ENCODE measurements around the gene TMSB15B. TPM values are rescaled to one million over a fixed set of nuclear protein-coding genes. Genes with fewer than 3 reads are reported as not detected.
"Not testable (repeated sequence)": the region's sequence is repeated elsewhere in the genome, so short reads cannot be mapped to it uniquely, and the experiment has no call there.

TMSB15B gene
- total RNA-seq, 8 experiments from 2014 or later: 0.25 to 84.6 (median 18.3) TPM

GRCh38 chrX:103949506-103949905, 12.9 kb upstream of the TMSB15B start:
- no peak overlapping the region for H3K27ac ChIP-seq
- 0 to 80% (median 38%) methylated on average over 1 of the region's 1 CpG; no CpG with 5 or more reads in 6 of the 10 experiments for WGBS, 10 experiments
- H3K4me3 ChIP-seq: no peak overlapping the region
- no peak for ATAC-seq (replicated peaks in 6 of 8)
- in situ Hi-C loops (cut with MboI; ENCODE audit: low pct_unique_long_range_greater_than_20kb in 2 of 9, low sequenced_read_pairs in 9 of 9, unreplicated experiment in 9 of 9): loop anchor here in 2 of 9 experiments (25.0 kb wide), 2 partner anchors 88 to 112 kb away; partner anchors contain the start of genes H2BW2 (in 1 of the 2) and RAB9B (in 1 of the 2)
- no peaks in the 10 kb centered on the region for H3K4me1 ChIP-seq (replicated peaks in 1 of 2)

- 45% methylated on average over 2 of the region's 4 CpGs; no CpG with 5 or more reads in 9 of the 10 experiments for WGBS, 10 experiments
- no peak for ATAC-seq (replicated peaks in 6 of 8)
- in situ Hi-C loops (cut with MboI; ENCODE audit: low pct_unique_long_range_greater_than_20kb in 2 of 9, low sequenced_read_pairs in 9 of 9, unreplicated experiment in 9 of 9): no loop called here
- Histone ChIP-seq H3K4me1 (replicated peaks in 1 of 2) (no peaks in the 10 kb centered on the region), H3K27ac (no peak overlapping the region), H3K4me3 (no peak overlapping the region)
Measured at GRCh38 chrX:103953353-103953752, 9.1 kb upstream of the TMSB15B start.

DNA sequence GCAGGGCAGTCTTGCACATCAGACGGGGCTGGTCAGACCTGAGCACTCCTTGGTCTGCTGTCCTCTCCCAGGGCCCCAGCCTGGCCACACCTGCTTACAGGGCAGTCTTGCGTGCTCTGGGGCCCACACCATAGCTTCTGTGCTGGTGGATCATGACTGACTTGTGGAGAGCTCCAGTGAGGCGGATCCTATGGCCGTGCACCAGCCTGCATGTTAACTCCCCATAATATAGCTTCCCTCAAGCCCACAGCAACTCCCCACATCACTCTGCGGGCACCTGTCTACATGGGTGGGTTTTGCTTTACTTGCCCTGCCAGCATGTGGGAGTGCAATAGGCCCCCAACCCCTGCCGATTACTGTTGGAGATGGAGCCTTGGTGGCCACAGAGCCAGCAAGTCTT, 8.2 kb upstream of the TMSB15B start:
- ATAC-seq (replicated peaks in 6 of 8): no peak
- Histone ChIP-seq H3K4me1 (replicated peaks in 1 of 2) (no peaks in the 10 kb centered on the region), H3K4me3 (no peak overlapping the region), H3K27ac (no peak overlapping the region)
- in situ Hi-C loops (cut with MboI; ENCODE audit: low pct_unique_long_range_greater_than_20kb in 2 of 9, low sequenced_read_pairs in 9 of 9, unreplicated experiment in 9 of 9): no loop called here
- WGBS, 10 experiments: 76% methylated on average over 4 of the region's 6 CpGs; no CpG with 5 or more reads in 9 of the 10 experiments

DNA sequence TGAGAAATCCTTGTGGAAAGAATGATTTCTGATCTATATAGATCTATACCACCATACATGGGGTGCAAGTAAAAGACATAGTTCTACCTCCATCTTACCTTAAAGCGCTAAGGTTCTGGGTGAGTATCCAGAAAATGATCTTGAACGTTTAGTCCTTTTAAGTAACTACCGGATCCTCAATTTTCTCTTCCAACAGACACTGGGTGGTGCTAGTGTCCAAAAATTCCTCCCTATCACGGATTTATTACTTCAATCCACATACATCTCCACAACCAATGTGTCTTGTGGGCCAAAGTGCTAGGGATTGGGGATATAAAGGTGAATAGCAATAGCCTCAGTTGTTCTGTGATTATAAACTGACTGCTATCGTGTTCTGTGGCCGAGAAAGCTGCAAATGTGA, 1.8 kb upstream of the TMSB15B start:
- H3K27ac ChIP-seq; in situ Hi-C loops (cut with MboI; ENCODE audit: low pct_unique_long_range_greater_than_20kb in 2 of 9, low sequenced_read_pairs in 9 of 9, unreplicated experiment in 9 of 9); ATAC-seq (replicated peaks in 6 of 8); H3K4me3 ChIP-seq; H3K4me1 ChIP-seq (replicated peaks in 1 of 2): not testable (repeated sequence)
- WGBS, 10 experiments: no CpG with 5 or more reads among the region's 6 CpGs

DNA sequence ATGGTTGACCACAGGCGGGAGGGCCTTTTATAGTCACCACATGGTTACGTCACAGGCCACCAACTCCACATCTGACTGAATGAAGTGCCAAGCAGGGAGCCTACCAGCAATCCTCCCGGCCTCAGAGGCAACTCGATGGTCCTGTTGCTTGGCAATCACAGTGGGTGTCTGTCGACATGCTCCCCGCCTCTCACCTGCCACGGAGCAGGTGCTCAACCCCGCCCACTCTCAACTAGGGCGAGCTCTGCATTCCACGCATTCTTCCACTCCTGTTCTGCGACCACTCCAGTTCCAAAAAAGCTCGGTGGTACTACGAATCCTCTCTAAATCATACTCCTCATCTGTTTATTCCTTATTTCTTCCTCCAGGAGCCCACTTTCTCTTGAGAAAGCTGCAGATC, 21.1 kb downstream of the TMSB15B start:
- H3K4me3 ChIP-seq; in situ Hi-C loops (cut with MboI; ENCODE audit: low pct_unique_long_range_greater_than_20kb in 2 of 9, low sequenced_read_pairs in 9 of 9, unreplicated experiment in 9 of 9); H3K27ac ChIP-seq; H3K4me1 ChIP-seq (replicated peaks in 1 of 2); ATAC-seq (replicated peaks in 6 of 8): not testable (repeated sequence)
- no CpG with 5 or more reads among the region's 13 CpGs for WGBS, 10 experiments

GRCh38 chrX:103999234-103999633, 36.8 kb downstream of the TMSB15B start:
- ATAC-seq (replicated peaks in 6 of 8): no peak
- 6 to 50% (median 34%) methylated on average over 2 to 5 of the region's 5 CpGs; no CpG with 5 or more reads in 4 of the 10 experiments for WGBS, 10 experiments
- Histone ChIP-seq H3K27ac (no peak overlapping the region), H3K4me3 (no peak overlapping the region), H3K4me1 (replicated peaks in 1 of 2) (no peaks in the 10 kb centered on the region)
- in situ Hi-C loops (cut with MboI; ENCODE audit: low pct_unique_long_range_greater_than_20kb in 2 of 9, low sequenced_read_pairs in 9 of 9, unreplicated experiment in 9 of 9): no loop called here

- H3K4me1 ChIP-seq (replicated peaks in 1 of 2): no peaks in the 10 kb centered on the region
- 30 to 60% (median 57%) methylated on average over 1 to 4 of the region's 5 CpGs; no CpG with 5 or more reads in 7 of the 10 experiments for WGBS, 10 experiments
- no peak overlapping the region for H3K4me3 ChIP-seq
- ATAC-seq (replicated peaks in 6 of 8): no peak
- in situ Hi-C loops (cut with MboI; ENCODE audit: low pct_unique_long_range_greater_than_20kb in 2 of 9, low sequenced_read_pairs in 9 of 9, unreplicated experiment in 9 of 9): no loop called here
- no peak overlapping the region for H3K27ac ChIP-seq
Measured at GRCh38 chrX:104008831-104009230, 46.4 kb downstream of the TMSB15B start.

DNA sequence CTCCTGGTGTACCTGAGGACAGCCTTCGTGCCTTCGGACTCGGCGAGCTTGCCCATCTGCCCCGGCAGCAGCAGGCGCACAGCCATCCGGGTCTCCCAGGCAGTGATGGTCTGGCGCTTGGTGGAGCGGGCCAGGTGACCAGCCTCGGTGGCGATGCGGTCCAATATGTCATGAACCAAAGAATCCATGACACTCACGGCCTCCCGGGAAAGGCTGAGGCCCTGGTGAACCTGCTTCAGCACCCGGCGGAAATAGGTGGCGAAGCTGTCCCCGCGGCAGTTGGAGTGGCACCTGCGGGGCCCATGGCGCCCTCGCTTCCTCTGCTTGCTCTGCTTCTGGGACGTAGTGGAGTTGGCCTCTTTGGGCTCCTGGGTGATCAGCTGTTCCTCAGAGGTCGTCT, 50.7 kb downstream of the TMSB15B start:
- no peak overlapping the region for H3K27ac ChIP-seq
- no peak for ATAC-seq (replicated peaks in 6 of 8)
- no peak overlapping the region for H3K4me3 ChIP-seq
- in situ Hi-C loops (cut with MboI; ENCODE audit: low pct_unique_long_range_greater_than_20kb in 2 of 9, low sequenced_read_pairs in 9 of 9, unreplicated experiment in 9 of 9): no loop called here
- H3K4me1 ChIP-seq (replicated peaks in 1 of 2): no peaks in the 10 kb centered on the region
- 70 to 95% methylated on average over 2 to 4 of the region's 24 CpGs; no CpG with 5 or more reads in 8 of the 10 experiments for WGBS, 10 experiments

- no peak for ATAC-seq (replicated peaks in 6 of 8)
- in situ Hi-C loops (cut with MboI; ENCODE audit: low pct_unique_long_range_greater_than_20kb in 2 of 9, low sequenced_read_pairs in 9 of 9, unreplicated experiment in 9 of 9): no loop called here
- Histone ChIP-seq H3K27ac (no peak within 1 kb of the TSS), H3K4me1 (replicated peaks in 1 of 2) (no peaks in the 10 kb centered on the region), H3K4me3 (no peak within 1 kb of the TSS)
- WGBS, 10 experiments: 67% methylated on average over 7 of the region's 20 CpGs; no CpG with 5 or more reads in 9 of the 10 experiments
Measured at GRCh38 chrX:104013606-104014005, 51.2 kb downstream of the TMSB15B start, which contains the start of gene H2BW1. Gene H2BW1, minus strand, starts transcription at chrX:104013708. Its CDS starts 132 bp downstream, at chrX:104013576.

DNA sequence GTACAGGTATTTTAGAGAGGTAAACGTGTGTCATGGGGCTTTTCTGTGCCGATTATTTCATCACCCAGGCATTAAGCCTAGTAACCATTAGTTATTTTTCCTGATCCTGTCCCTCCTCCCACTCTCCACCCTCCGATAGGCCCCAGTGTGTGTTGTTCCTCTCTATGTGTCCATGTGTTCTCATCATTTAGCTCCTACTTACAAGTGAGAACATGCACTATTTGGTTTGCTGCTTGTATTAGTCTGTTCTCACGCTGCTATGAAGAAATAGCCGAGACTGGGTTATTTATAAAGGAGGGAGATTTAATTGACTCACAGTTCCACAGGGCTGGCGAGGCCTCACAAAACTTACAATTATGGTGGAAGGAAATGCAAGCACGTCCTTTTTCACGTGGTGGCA, 53.1 kb downstream of the TMSB15B start:
- 10 to 79% (median 36%) methylated on average over 3 to 7 of the region's 8 CpGs; no CpG with 5 or more reads in 7 of the 10 experiments for WGBS, 10 experiments
- ATAC-seq (replicated peaks in 6 of 8); in situ Hi-C loops (cut with MboI; ENCODE audit: low pct_unique_long_range_greater_than_20kb in 2 of 9, low sequenced_read_pairs in 9 of 9, unreplicated experiment in 9 of 9); H3K4me3 ChIP-seq; H3K27ac ChIP-seq; H3K4me1 ChIP-seq (replicated peaks in 1 of 2): not testable (repeated sequence)

Other genes starting within 250 kb of the TMSB15B start
- gene PLP1, start 185.8 kb upstream of the TMSB15B start, total RNA-seq: 10 to 100 TPM in 2 of 8 experiments, 1 to 10 TPM in 3, under 1 TPM in 2, not detected in 1; 0.25 to 25.9 (median 5.5) TPM
- 10 to 100 TPM in 1 of 8 experiments, 1 to 10 TPM in 4, under 1 TPM in 3; 0.15 to 12.7 (median 6.5) TPM for gene RAB9B, start 130.4 kb upstream of the TMSB15B start, total RNA-seq
- not detected for gene H2BW1, start 51.1 kb downstream of the TMSB15B start, total RNA-seq
- gene H2BW2, start 77.3 kb downstream of the TMSB15B start, total RNA-seq: under 1 TPM in 1 of 8 experiments, not detected in 7; 0.54 TPM
- gene TMSB15C, start 113.6 kb downstream of the TMSB15B start, total RNA-seq: 10 to 100 TPM in 5 of 8 experiments, under 1 TPM in 2, not detected in 1; 0.35 to 13.8 (median 11.7) TPM
- 10 to 100 TPM in 2 of 8 experiments, 1 to 10 TPM in 4, under 1 TPM in 2; 0.46 to 29.4 (median 7.8) TPM for gene ZCCHC18, start 149.9 kb downstream of the TMSB15B start, total RNA-seq
- 10 to 100 TPM in 1 of 8 experiments, 1 to 10 TPM in 7; 4.2 to 15.2 (median 5.4) TPM for gene SLC25A53, start 194.4 kb downstream of the TMSB15B start, total RNA-seq
- 10 to 100 TPM; 14.5 to 34.9 (median 23.2) TPM for gene FAM199X, start 203.8 kb downstream of the TMSB15B start, total RNA-seq

Data from motor neuron (in vitro differentiated cells).